ENCODE measurements around the gene KIF25. TPM values are rescaled to one million over a fixed set of nuclear protein-coding genes. Genes with fewer than 3 reads are reported as not detected.

The KIF25 gene
- total RNA-seq, 1 donor from 2014 or later: not detected

DNA sequence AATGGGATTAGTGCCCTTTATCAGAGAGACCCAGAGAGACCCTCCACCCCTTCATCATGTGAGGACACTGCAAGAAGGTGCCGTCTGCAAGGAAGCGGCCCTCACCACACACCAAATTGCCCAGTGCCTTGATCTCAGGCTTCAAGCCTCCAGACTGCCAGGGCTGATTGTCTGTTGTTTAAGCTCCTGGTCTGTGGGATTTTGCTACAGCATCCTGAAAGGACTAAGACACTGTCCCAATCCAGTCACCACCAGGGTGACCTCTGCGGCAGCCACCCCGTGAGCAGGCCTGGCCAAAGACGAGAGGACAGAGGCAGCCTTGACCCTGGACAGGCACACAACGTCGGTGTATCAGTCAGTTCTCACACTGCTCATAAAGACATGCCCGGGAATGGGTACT lies 95.1 kb downstream of the KIF25 start:
- intact Hi-C loops (cut with DNase I): no loop called here
- H3K27ac ChIP-seq: no peak overlapping the region

GRCh38 chr6:168093071-168093505 lies 95.6 kb downstream of the KIF25 start:
- H3K36me3 ChIP-seq: no peaks in the 10 kb centered on the region
- no peaks in the 10 kb centered on the region for H3K4me1 ChIP-seq
- TF ChIP-seq CTCF (IDR thresholded peaks at IDR 0.05): no peak
- TF ChIP-seq POLR2A (IDR thresholded peaks at IDR 0.05): no peak
- TF ChIP-seq POLR2AphosphoS5 (IDR thresholded peaks at IDR 0.05; ENCODE audit: insufficient read depth in 1 of 2, low read depth in 1 of 2): no peak
- H3K27ac ChIP-seq: no peak overlapping the region
- no peak for DNase-seq (ENCODE audit: extremely low spot score in 2 of 2)
- H3K4me3 ChIP-seq: no peak overlapping the region
- intact Hi-C loops (cut with DNase I): no loop called here
- H3K9me3 ChIP-seq: no peaks in the 10 kb centered on the region
- no peaks in the 10 kb centered on the region for H3K27me3 ChIP-seq

More for the DNA sequence above, 95.1 kb downstream of the KIF25 start:
- H3K4me3 ChIP-seq: no peak overlapping the region
- H3K36me3 ChIP-seq: no peaks in the 10 kb centered on the region
- DNase-seq (ENCODE audit: extremely low spot score in 2 of 2): no peak
- TF ChIP-seq POLR2A (IDR thresholded peaks at IDR 0.05): no peak
- no peak for TF ChIP-seq CTCF (IDR thresholded peaks at IDR 0.05)
- TF ChIP-seq POLR2AphosphoS5 (IDR thresholded peaks at IDR 0.05; ENCODE audit: insufficient read depth in 1 of 2, low read depth in 1 of 2): no peak
- H3K27me3 ChIP-seq: no peaks in the 10 kb centered on the region
- no peaks in the 10 kb centered on the region for H3K9me3 ChIP-seq
- no peaks in the 10 kb centered on the region for H3K4me1 ChIP-seq

DNA sequence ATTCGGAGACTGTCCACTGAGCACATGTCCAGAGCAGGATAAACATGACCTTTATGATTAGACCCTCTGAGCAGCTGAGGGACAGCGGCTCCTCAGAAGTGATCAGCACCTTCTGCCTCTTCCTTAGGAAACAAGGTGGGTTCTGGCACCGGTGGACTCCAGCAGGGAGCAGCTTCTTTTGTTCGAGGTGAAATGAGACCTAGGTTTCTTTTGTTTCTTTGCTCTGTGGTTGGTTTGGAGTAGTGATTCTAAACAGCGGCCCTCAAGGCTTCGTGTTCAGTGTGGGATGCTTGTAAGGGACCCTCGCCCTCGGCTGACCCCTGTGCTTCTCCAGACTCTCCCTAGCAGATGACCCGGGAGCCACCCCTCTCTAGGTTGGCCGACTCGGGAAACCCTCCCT lies 96.2 kb downstream of the KIF25 start:
- H3K9me3 ChIP-seq: no peaks in the 10 kb centered on the region
- no peaks in the 10 kb centered on the region for H3K4me1 ChIP-seq
- intact Hi-C loops (cut with DNase I): no loop called here
- H3K27ac ChIP-seq: no peak overlapping the region
- no peak for TF ChIP-seq CTCF (IDR thresholded peaks at IDR 0.05)
- no peak for TF ChIP-seq POLR2A (IDR thresholded peaks at IDR 0.05)
- no peak for TF ChIP-seq POLR2AphosphoS5 (IDR thresholded peaks at IDR 0.05; ENCODE audit: insufficient read depth in 1 of 2, low read depth in 1 of 2)
- DNase-seq (ENCODE audit: extremely low spot score in 2 of 2): no peak
- H3K27me3 ChIP-seq: no peaks in the 10 kb centered on the region
- no peak overlapping the region for H3K4me3 ChIP-seq
- no peaks in the 10 kb centered on the region for H3K36me3 ChIP-seq

Other genes starting within 250 kb of the KIF25 start
- gene AFDN, start 170.8 kb upstream of the KIF25 start, total RNA-seq: 162 TPM
- gene FRMD1, start 81.5 kb downstream of the KIF25 start, total RNA-seq: not detected

Measured in vagina (tissue), 2 donors.